Brain microvascular endothelial cell (primary cell): ENCODE measurements around the gene TMEM35B.

Source experiments
- DNase-seq: peaks from one replicate; pipeline ENCODE4 v3.0.0-alpha.2; 2020
- H3K27ac ChIP-seq: fragments of 250-450 bp; sonication (Bioruptor Pico); 2 replicates; pipeline ENCODE4 v1.5.1; 2020; ENCODE audit warnings: mild to moderate bottlenecking, moderate library complexity
- H3K27me3 ChIP-seq: fragments of 250-450 bp; sonication (Bioruptor Pico); replicated peaks from 2 replicates; pipeline ENCODE4 v1.5.1; 2020; ENCODE audit warnings: mild to moderate bottlenecking
- H3K36me3 ChIP-seq: fragments of 250-450 bp; sonication (Bioruptor Pico); replicated peaks from 2 replicates; pipeline ENCODE4 v1.5.1; 2020; ENCODE audit warnings: mild to moderate bottlenecking
- H3K4me3 ChIP-seq: 2 replicates; pipeline ENCODE4 v1.5.1; 2011; ENCODE audit warnings: low read depth, mild to moderate bottlenecking, control low read depth, low read length, moderate library complexity
- CTCF ChIP-seq: IDR thresholded peaks from 2 replicates; pipeline ENCODE4 v1.5.1; 2011; ENCODE audit warnings: low read depth, mild to moderate bottlenecking, moderate library complexity, low read length, control low read depth, inconsistent platforms; ENCODE audit errors: missing control alignments
- in situ Hi-C: cut with HindIII; loops from 2 replicates; pipeline ENCODE4 v1.10.0; 2017; ENCODE audit warnings: low sequenced_read_pairs, low pct_ligation_motif_present

TMEM35B gene

GRCh38 chr1:34976384-34977209, 8.6 kb downstream of the TMEM35B start:
- DNase-seq, result no peak
- no peak overlapping the region for H3K27ac ChIP-seq
- in situ Hi-C loops, result loop anchor here (25.0 kb wide), 1 partner anchor 136 kb away; no protein-coding TSS in a partner anchor
- no peaks in the 10 kb centered on the region for H3K36me3 ChIP-seq
- no peaks in the 10 kb centered on the region for H3K27me3 ChIP-seq
- no peak overlapping the region for H3K4me3 ChIP-seq
- no peak for TF ChIP-seq CTCF

GRCh38 chr1:34975771-34976170, 9.4 kb downstream of the TMEM35B start:
- in situ Hi-C loops, result loop anchor here (25.0 kb wide), 1 partner anchor 137 kb away; no protein-coding TSS in a partner anchor
- Histone ChIP-seq H3K27me3 (no peaks in the 10 kb centered on the region), H3K27ac (no peak overlapping the region), H3K4me3 (no peak overlapping the region), H3K36me3 (no peaks in the 10 kb centered on the region)
- TF ChIP-seq CTCF, result no peak
- DNase-seq, result no peak

GRCh38 chr1:34975338-34975737, 9.8 kb downstream of the TMEM35B start:
- no peak for DNase-seq

GRCh38 chr1:34974626-34975025, 10.5 kb downstream of the TMEM35B start:
- TF ChIP-seq CTCF, result no peak
- in situ Hi-C loops, result loop anchor here (25.0 kb wide), 1 partner anchor 138 kb away; no protein-coding TSS in a partner anchor
- H3K36me3 ChIP-seq, result no peaks in the 10 kb centered on the region

More at GRCh38 chr1:34975338-34975737, 9.8 kb downstream of the TMEM35B start:
- no peak overlapping the region for H3K27ac ChIP-seq
- H3K27me3 ChIP-seq, result no peaks in the 10 kb centered on the region
- in situ Hi-C loops, result loop anchor here (25.0 kb wide), 1 partner anchor 137 kb away; no protein-coding TSS in a partner anchor
- no peak for TF ChIP-seq CTCF
- H3K36me3 ChIP-seq, result no peaks in the 10 kb centered on the region
- no peak overlapping the region for H3K4me3 ChIP-seq

GRCh38 chr1:34973326-34973725, 11.8 kb downstream of the TMEM35B start:
- Histone ChIP-seq H3K36me3 (no peaks in the 10 kb centered on the region), H3K27me3 (no peaks in the 10 kb centered on the region), H3K27ac (no peak overlapping the region), H3K4me3 (no peak overlapping the region)
- no peak for TF ChIP-seq CTCF
- in situ Hi-C loops, result no loop called here
- no peak for DNase-seq

More at GRCh38 chr1:34974626-34975025, 10.5 kb downstream of the TMEM35B start:
- Histone ChIP-seq H3K4me3 (no peak overlapping the region), H3K27ac (no peak overlapping the region), H3K27me3 (no peaks in the 10 kb centered on the region)
- no peak for DNase-seq
